ENCODE results near the gene CSNK2A1. TPM values are rescaled to one million over a fixed set of nuclear protein-coding genes. Genes with fewer than 3 reads are reported as not detected.
A peak's percentile ranks its signal among the peaks of the same experiment; 100 is the strongest.

CSNK2A1 gene
- total RNA-seq, 1 donor from 2014 or later = 84.8 TPM

- Histone ChIP-seq H3K9me3 (no peaks in the 10 kb centered on the region), H3K27ac (no peak overlapping the region), H3K36me3 (peaks cover 52% of the 10 kb centered on the region), H3K4me3 (no peak overlapping the region), H3K27me3 (no peaks in the 10 kb centered on the region), H3K4me1 (peaks cover 6% of the 10 kb centered on the region)
- intact Hi-C loops (cut with DNase I) = no loop called here
- no peak for ATAC-seq
- TF ChIP-seq CTCF (IDR thresholded peaks at IDR 0.05) = no peak
- no peak for DNase-seq
Observed at GRCh38 chr20:507006-507758, 36.4 kb downstream of the CSNK2A1 start.

- Histone ChIP-seq H3K27me3 (no peaks in the 10 kb centered on the region), H3K4me3 (no peak overlapping the region), H3K27ac (no peak overlapping the region), H3K4me1 (peaks cover 6% of the 10 kb centered on the region), H3K36me3 (peaks cover 75% of the 10 kb centered on the region), H3K9me3 (no peaks in the 10 kb centered on the region)
- ATAC-seq (no peak), DNase-seq (no peak)
- intact Hi-C loops (cut with DNase I) = no loop called here
- no peak for TF ChIP-seq CTCF (IDR thresholded peaks at IDR 0.05)
Observed at GRCh38 chr20:504632-505075, 38.9 kb downstream of the CSNK2A1 start.

GRCh38 chr20:503048-503737 lies 40.4 kb downstream of the CSNK2A1 start:
- Histone ChIP-seq H3K9me3 (no peaks in the 10 kb centered on the region), H3K27ac (no peak overlapping the region), H3K4me1 (no peaks in the 10 kb centered on the region), H3K4me3 (no peak overlapping the region), H3K27me3 (no peaks in the 10 kb centered on the region), H3K36me3 (peaks cover 88% of the 10 kb centered on the region)
- DNase-seq = no peak
- no peak for ATAC-seq
- intact Hi-C loops (cut with DNase I) = no loop called here
- no peak for TF ChIP-seq CTCF (IDR thresholded peaks at IDR 0.05)

- Histone ChIP-seq H3K36me3 (peaks cover 94% of the 10 kb centered on the region), H3K9me3 (no peaks in the 10 kb centered on the region), H3K27me3 (no peaks in the 10 kb centered on the region), H3K4me1 (no peaks in the 10 kb centered on the region), H3K27ac (no peak overlapping the region), H3K4me3 (no peak overlapping the region)
- TF ChIP-seq CTCF (IDR thresholded peaks at IDR 0.05) = no peak
- intact Hi-C loops (cut with DNase I) = no loop called here
- DNase-seq (no peak), ATAC-seq (no peak)
Observed at GRCh38 chr20:497979-498378, 45.6 kb downstream of the CSNK2A1 start.

- intact Hi-C loops (cut with DNase I) = no loop called here
- DNase-seq = no peak
- ATAC-seq = no peak
- peaks cover 94% of the 10 kb centered on the region for H3K36me3 ChIP-seq
- no peaks in the 10 kb centered on the region for H3K4me1 ChIP-seq
- H3K4me3 ChIP-seq = no peak overlapping the region
- peak overlapping the region; percentile 6 for H3K27ac ChIP-seq
- TF ChIP-seq CTCF (IDR thresholded peaks at IDR 0.05) = no peak
- no peaks in the 10 kb centered on the region for H3K27me3 ChIP-seq
- H3K9me3 ChIP-seq = no peaks in the 10 kb centered on the region
Observed at GRCh38 chr20:496126-496696, 47.4 kb downstream of the CSNK2A1 start.
